Stimulated activated CD4-positive, alpha-beta T cell treated with anti-CD3 and anti-CD28 coated beads, Interleukin-12 subunit alpha, Interleukin-12 subunit beta, amount 100 ng/mL, for 48 hours (primary cell): ENCODE data around the gene EFCAB7.

Source experiments
- DNase-seq, 3 donors: peaks; one replicate each; pipeline ENCODE4 v3.0.0-alpha.2; 2020; ENCODE audit warnings: low read depth in 2 of 3, low spot score in 1 of 3

The EFCAB7 gene, protein sequence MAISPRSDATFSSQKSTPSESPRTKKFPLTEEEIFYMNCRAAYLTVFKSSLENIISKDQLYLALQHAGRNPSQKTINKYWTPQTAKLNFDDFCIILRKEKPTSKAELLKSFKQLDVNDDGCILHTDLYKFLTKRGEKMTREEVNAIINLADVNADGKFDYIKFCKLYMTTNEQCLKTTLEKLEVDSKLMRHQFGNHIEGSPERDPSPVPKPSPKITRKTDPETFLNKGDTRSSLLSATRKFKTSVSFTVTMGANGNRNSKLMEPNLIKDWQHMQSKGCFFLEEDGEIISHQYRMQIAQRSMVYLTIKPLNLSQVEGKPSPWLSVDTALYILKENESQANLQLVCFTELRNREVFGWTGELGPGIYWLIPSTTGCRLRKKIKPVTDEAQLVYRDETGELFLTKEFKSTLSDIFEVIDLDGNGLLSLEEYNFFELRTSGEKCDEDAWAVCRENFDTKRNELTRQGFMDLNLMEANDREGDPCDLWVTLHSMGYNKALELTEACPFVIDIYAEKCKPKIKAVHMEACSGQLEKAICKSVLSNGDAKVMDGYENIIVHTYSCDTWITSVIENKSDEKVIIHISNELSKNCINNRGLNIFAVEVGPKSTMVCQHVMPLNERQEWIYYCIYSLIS

DNA sequence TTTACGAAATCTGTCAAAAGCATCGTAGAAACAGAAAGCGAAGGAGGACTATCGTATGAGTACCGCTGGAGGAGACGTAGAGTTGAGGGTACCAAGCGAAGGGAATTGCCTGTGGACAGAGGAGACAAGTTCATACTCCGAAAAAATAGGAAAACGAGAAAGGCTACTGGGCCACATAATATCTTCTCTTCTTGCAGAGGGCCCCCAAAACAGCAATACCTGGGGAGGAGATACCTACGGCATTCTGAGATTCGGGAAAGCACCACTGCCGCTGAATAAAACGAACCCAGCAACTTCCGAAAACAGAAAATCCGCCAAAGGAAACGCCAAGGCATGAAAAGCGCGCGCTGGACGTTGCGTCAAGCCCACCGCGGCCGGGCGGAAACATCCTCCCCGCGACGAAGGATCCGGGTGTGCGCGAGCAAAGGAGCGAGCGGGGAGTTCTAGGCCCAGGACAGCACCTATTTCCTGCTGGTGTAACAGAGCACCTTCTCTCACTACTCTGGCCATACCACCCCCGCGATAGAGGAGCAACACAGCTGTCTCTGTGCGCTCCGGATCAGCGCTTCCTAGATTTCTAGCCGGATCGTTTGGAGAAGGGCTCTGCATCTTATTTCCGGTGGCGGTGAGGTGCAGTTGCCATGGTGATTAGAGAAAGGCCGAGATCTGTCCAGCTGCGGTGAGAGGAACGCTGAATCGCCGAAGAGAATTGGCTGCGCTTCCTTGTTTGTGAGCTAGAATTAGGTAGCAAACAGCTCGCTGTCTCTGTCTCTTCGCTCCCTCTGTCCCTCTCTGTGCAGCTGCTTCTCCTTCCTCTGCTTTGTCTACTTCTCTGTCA, at the start of gene EFCAB7, which contains the start of gene ITGB3BP:
EFCAB7 (plus strand) TSS at position 635 of the 838 bp plus-strand sequence. CDS start 2,048 bp downstream, outside the sequence.
ITGB3BP (minus strand) TSS at position 335 of the 838 bp plus-strand sequence; CDS start at position 243, 92 bp downstream.
- peak; percentile 71 to 77 (median 76) for DNase-seq

DNA sequence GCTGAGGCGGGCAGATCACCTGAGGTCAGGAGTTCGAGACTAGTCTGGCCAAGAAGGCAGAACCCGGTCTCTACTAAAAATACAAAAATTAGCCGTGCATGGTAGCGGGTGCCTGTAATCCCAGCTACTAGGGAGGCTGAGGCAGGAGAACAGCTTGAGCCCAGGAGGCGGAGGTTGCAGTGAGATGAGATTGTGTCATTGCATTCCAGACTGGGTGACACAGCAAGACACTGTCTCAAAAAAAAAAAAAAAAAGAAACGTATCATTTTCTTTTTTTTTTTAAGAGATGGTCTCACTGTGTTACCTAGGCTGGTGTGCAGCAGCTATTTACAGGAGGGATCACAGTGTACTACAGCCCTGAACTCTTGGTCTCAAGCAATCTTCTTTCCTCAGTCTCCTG, 47.6 kb upstream of the EFCAB7 start:
- no peak for DNase-seq

DNA sequence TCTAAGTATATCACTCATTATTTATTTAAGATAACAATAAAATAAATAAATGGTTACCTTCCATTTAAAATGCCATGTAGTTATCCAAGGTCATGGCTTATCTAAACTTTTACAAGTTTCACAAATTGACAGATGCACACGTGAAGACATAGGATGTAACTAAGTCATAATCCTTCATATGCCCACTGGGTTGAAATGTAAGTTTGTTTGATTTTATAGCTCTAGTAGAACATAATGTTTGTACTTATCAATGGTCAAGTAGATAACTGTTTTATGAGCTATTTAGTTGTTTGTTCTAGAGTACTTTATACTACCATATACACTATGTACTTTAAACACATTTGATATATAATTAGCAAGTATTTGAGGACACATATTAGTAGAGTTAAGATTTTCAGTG, 43.3 kb upstream of the EFCAB7 start:
- no peak for DNase-seq

DNA sequence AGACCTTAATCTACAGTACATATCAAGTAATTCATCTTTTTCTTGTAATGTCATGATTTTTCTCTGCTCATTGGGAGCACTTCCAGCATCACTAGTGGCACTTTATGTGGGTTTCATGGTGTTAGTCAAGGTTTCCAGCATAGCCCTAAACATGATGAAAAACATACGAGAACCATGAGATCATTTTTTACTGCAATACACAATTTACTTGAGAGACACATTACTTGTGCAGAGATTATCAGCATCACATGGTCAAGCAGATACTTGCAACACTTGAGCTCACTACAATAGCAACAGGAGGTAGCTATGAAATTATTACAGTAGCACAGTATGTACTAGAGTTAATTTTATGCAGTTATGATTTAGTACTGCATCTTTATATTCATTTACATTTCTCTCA, 36.7 kb upstream of the EFCAB7 start:
- no peak for DNase-seq

DNA sequence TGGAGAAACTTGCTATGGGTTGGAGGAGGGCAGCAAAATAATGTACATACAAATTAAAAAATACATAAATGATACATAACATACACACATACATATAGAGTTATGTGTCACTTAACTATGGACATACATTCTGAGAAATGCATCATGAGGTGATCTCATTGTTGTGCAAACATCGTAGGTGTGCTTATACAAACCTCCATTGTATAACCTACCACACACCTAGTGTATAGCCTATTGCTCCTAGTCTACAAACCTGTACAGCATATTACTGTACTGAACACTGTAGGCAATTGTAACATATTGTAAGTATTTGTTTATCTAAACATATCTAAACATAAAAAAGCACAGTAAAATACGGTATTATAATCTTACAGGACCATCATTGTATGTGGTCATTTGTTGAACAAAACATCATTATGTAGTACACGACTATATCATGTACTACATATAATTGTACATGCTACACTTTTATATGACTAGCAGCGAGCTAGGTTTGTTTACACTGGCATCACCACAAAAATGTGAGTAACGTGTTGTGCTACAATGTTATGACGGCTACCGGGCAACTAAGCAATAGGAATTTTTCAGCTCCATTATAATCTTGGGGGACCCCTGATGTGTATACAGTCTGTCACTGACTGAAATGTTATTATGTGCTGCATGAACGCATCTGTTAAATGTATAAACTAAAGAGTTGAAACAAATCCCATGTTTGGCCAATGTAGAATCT, 35.8 kb upstream of the EFCAB7 start:
- no peak for DNase-seq

DNA sequence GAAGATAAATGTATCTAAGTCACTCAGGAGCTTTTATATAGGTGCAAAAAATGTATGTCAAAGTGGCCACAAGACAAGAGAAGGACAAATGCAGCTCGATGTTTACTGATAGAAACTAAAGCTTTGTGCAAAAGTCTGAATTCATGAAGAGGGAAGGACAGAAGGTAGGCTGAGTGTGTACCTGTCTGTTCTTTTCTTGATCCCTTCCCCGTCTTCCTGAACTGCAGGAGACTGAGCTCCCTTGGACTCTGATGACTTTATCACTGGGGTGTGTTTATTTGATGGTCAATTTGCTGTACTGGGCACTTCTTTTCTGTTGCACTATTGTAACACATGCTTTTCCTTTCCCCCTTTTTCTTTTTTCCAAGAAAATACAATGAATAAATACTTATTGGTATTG, 25.7 kb upstream of the EFCAB7 start:
- no peak for DNase-seq

DNA sequence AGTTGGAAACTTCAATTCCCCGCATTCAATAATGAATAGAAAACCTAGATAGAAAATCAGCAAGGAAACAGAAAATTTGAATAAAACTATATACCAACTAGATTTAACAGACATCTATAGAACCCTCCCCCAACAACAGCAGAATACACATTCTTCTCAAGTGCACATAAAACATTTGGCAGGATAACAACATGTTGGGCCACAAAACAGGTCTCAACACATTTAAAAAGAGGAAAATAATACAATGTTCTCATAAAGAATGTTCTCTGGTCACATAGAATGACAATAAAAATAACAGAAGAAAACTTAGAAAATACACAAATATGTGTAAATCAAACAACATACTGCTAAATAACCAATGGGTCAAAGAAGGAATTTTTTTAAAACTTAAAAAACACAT, 25.2 kb upstream of the EFCAB7 start:
- DNase-seq: no peak

DNA sequence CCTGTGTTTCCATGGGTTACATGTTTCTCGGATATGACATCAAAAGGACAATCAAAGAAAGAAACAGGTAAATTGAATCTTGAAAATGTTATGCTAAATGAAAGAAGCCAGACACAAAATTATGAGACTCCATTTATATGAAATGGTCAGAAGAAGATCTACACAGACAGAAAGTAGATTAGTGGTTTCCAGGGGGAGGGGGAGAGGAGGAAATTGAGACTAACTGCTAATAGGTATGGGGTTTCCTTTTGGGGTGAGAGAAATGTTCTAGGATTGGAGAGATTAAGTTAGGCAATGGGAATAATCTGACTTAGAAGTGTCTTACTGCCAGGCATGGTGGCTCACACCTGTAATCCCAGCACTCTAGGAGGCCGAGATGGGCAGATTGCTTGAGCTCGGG, 22.1 kb upstream of the EFCAB7 start:
- DNase-seq: no peak

DNA sequence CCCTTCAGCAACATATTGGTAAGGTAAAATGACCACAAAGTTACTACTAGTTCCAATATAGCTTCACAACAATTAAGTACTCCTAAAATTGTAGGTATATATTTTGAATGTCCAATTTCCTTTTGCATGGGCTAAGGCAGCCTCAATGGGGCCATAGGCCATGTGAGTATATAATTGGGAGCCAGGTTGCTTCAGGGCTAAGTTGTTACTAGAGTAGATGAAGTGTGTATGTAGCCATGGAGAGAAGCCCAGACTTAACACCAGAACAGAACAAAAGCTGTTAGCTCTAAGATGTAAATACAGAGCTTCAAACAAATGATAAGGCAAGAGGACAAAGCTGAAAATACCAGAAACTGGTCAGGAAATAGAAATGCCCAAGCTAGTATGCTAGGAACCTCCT, 16.5 kb upstream of the EFCAB7 start:
- DNase-seq: no peak

DNA sequence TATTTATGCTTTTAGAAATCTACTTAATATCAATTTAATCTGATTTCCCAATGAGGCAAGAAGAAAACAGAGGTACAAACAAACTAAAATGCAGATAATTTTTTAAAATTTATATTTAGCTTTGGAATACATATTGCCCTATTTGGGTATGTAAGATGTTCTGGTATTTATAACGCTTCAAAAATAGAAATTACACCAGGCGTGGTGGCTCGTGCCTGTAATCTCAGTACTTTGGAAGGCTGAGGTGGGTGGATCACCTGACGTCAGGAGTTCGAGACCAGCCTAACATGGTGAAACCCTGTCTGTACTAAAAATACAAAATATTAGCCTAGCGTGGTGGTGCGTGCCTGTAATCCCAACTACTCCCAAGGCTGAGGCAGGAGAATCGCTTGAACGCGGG, 13.6 kb upstream of the EFCAB7 start:
- DNase-seq: no peak

DNA sequence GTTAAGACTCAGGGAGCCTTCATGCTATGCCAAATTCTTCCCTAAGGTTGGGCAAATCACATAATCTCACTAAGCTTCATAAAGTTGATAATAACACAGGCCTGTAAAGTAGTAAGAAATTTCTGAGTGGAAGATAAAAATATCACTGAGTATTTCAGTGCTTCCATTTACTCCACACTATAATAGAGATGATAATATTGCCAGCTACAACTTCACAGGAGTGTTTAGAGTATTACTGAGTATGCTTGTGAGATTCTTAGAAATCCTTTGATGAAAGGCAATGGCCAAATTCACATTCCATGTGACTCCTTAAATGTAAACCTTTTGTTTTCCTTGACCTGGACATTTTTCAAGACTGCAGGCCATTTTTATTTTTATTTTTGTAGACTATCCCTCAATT, 10.7 kb upstream of the EFCAB7 start:
- no peak for DNase-seq

DNA sequence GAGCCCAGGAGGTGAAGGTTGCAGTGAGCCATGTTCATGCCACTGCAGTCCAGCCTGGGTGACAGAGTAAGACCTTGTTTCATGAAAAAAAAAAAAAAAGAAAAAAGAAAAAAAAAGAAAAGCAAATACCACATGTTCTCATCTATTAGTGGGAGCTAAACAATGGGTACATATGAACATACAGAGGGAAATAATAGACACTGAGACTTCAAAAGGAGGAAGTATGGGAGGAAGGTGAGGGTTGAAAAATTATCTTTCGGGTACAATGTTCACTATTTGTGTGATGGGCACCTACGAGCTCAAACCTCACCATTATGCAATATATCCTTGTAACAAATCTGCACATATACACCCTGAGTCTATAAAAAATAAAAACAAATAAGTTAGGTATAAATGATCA, 6.7 kb upstream of the EFCAB7 start:
- no peak for DNase-seq

DNA sequence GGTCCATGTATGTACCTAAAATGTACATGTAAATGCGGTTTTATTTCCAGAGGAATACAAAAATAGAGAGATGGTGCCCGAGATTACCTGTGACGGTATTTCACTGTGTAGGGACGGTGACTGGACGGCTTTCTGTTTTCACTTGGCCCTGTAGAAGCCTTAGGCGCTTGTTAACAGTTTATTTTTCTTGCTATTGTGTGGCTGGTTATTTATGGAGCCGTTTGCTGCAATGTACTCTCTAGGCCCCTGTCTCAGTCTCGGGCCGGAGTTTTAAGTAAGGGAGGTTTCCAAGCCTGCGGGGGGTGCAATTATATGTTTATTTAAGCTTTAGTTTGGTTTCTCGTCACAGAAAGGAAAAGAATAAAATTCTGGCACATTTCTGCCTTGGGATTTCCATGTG, 413 bp downstream of the EFCAB7 start:
- no peak for DNase-seq

DNA sequence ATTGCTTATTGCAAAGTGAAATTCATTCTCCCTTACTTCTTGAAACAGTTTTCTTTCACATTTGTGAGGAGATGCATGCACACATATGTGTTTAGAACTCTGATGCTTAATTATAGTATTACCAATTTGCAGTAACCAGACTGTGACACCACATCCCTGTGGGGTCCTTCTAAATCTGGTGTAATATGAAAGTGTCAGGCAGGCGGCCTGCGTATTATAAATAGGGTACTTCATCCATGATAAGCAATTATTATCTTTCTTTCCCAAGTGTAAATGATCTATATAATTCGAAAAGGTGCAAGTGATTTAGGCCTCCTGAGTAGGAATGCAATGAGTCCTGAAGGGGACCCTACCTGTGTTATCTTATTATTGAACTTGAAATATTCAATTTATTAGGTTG, 876 bp downstream of the EFCAB7 start:
- DNase-seq: no peak

DNA sequence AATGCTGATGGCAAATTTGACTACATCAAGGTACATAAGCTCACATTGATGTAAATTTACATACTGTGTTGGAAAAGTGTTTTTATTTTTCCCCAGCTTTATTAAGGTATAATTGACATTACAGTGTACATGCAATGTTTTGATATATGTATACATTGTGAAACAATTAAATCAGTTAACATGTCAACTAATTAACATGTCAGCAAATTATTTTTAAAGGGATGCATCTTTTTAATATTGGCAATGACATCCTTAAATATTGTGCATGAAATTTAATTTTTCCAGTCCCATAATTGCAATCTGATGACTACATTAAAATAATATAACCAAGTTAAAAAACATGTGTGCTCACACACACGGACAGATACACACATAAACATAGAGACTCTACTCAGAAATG, 9.4 kb downstream of the EFCAB7 start:
- no peak for DNase-seq

DNA sequence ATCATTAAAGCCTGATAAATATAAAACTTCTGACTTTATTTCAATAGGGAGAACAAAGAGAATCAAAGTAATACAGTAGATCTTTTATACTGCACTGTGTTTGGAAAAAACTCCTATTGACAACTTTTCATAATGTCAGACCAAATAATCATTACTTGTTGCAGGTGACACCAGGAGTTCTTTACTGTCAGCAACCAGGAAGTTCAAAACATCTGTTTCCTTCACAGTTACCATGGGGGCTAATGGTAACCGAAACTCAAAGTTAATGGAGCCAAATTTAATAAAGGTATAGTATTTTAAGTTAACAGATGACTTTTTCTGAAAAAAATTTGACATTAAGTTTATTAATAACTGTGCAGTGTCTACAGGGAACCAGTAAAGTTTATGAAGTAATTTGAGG, 10.6 kb downstream of the EFCAB7 start:
- no peak for DNase-seq

DNA sequence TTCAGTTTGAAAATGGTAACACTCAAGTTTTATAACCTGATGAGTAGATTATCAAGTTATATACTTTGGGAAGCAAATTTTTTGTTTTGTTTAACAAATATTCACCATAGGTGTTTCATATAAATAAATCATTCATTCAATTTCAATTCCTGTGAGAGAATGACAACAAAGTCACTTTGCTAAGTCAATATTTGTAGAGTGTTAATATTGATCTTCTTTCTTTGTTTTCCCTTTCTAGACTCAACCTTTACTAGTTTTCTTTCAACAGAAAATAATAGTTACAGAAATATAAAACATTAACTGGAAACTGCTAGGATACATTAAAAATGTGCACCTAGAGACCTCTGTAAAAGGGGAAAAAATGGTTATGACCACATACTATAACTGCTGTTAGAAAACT, 11.1 kb downstream of the EFCAB7 start:
- DNase-seq: no peak

DNA sequence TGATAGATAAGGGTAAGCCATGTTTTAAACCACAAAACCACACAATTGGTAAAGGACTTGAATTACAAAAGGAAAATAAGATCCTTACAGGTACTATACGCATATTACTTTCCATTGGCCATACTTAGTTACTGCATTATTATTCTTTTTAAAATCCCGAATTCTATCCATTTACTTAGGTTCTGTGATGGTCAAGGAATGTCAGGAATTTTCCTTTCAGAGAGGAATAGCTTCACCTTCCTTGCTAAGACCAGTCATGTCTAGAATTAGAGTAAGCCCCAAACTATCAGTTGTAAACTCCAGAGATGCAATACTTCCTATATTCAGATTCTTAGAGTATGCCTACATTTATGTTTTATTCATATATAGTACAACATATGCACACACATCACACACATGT, 13.7 kb downstream of the EFCAB7 start:
- no peak for DNase-seq

DNA sequence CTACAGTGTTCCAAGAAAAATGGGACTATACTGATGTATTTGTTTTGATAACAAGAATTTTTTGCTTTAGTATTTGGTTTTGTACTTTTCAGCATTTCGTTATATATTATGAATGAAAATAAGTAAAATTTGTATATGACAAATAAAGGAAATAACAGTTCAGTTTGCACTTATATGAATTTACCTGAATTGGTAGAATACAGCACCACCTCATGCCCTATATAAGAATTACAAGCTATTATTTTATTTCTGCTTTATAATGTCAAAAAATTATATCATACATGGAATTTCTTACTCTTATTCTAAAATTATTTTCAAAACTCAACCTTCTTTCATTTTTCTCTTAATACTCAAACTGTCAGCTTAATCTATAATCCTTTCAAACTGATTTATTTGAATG, 14.6 kb downstream of the EFCAB7 start:
- DNase-seq: no peak

DNA sequence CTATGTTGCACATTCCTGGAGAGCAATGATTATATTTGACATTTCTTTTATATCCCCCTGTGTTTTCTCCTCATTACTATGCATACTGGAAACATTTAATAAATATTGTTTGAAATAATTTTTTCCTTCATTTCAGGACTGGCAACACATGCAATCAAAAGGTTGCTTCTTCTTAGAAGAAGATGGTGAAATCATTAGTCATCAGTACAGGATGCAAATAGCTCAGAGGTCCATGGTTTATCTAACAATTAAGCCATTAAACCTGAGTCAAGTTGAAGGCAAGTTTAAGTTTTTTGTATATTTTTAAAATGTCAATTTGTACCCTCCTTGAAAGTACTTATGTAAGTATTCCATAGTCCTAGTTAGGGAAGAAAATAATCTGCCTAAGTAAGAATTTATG, 22.5 kb downstream of the EFCAB7 start:
- DNase-seq: no peak

DNA sequence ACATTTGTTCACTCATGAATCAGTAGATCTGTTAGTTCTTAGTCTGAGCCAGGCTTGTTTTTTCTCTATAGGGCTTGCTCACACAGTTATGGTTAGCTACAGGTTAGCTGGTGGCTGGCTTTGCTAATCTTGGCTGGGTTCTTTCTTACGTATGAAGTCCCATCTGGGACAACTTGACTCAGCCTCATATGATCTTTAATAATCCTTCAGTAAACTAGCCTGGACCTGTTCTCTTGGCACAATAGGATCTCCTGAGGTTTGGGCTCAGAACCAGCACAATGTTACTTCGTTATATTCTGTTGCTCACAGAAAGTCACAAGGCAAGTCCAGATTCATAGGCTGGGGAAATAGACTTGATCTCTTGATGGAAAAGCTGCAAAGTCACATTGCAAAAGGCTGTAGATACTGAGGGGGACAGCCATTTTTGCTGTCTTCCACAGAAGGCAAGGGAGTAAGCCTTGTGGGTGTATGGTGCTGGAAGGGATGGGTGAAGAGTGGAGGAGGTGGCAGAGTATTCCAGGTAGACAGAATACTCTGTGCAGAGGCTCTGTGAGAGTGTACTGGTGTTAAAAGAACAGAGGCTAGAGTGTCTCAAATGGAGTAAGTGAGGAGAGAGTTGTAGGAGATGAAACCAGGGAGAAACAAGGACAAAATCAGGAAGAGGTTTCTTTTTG, 24.4 kb downstream of the EFCAB7 start:
- DNase-seq: no peak
